Lower lobe of right lung (tissue), 2 donors: ENCODE results near the gene GDPD1. TPM values are rescaled to one million over a fixed set of nuclear protein-coding genes. Genes with fewer than 3 reads are reported as not detected.
"Not testable (repeated sequence)": the region's sequence is repeated elsewhere in the genome, so short reads cannot be mapped to it uniquely, and the experiment has no call there.

Experiments
- ATAC-seq, 2 donors: fragments of 200-7000 bp; cut with Tn5 transposase; one replicate each; pipeline ENCODE4 v1.9.1; 2020 to 2022; ENCODE audit warnings: mild to moderate bottlenecking in 2 of 2, moderate library complexity in 2 of 2
- DNase-seq: peaks from one replicate; pipeline ENCODE4 v3.0.0-alpha.2; 2020
- H3K27ac ChIP-seq: fragments of 200-600 bp; one replicate; pipeline ENCODE4 v1.8.0; 2022
- H3K27me3 ChIP-seq: fragments of 200-600 bp; one replicate; pipeline ENCODE4 v1.8.0; 2022; ENCODE audit warnings: low read depth
- H3K36me3 ChIP-seq: fragments of 200-600 bp; one replicate; pipeline ENCODE4 v1.8.0; 2022; ENCODE audit warnings: mild to moderate bottlenecking
- H3K4me1 ChIP-seq: fragments of 200-600 bp; one replicate; pipeline ENCODE4 v1.8.0; 2022
- H3K4me3 ChIP-seq: fragments of 200-600 bp; one replicate; pipeline ENCODE4 v1.8.0; 2022; ENCODE audit warnings: mild to moderate bottlenecking
- H3K9me3 ChIP-seq: fragments of 200-600 bp; one replicate; pipeline ENCODE4 v1.8.0; 2022
- CTCF ChIP-seq: fragments of 200-600 bp; IDR thresholded peaks from one replicate; pipeline ENCODE4 v1.8.0; 2022; ENCODE audit warnings: antibody characterized with exemption, mild to moderate bottlenecking
- intact Hi-C: fragments of 100-400 bp; cut with DNase I; formaldehyde crosslinking; loops from one replicate; pipeline ENCODE4 v1.11.0; 2022
- long read RNA-seq: library from polyadenylated mRNA; unstranded; transcript quantifications from one replicate; pipeline ENCODE4 v2.0.0, GENCODE V29; 2021
- total RNA-seq: library from RNA; stranded (reverse); fragmentation: NEBNext Ultra II Directional; extraction: Animal tissue kit (Norgen Biotek cat#: 25700); gene quantifications from one replicate; pipeline ENCODE4 v1.2.1, GENCODE V29; 2021
- donor health status: DM: no; HTN: yes; CAD: no; lungs with severe emphysema.

The GDPD1 gene
- 5.3 TPM for total RNA-seq
- long read RNA-seq, partial matches to known transcripts: 0 of 2 reads
- long read RNA-seq, other reads (novel, unspliced or antisense): 2 of 2 reads

- TF ChIP-seq CTCF: peak; percentile 81
- H3K36me3 ChIP-seq: peaks cover under 1% of the 10 kb centered on the region
- intact Hi-C loops: no loop called here
- H3K9me3 ChIP-seq: no peaks in the 10 kb centered on the region
- DNase-seq (peak; percentile 99), ATAC-seq (peak; percentile 99)
- peak within 1 kb of the TSS; percentile 72 for H3K4me3 ChIP-seq
- no peaks in the 10 kb centered on the region for H3K27me3 ChIP-seq
- H3K27ac ChIP-seq: peak within 1 kb of the TSS; percentile 69
- no peaks in the 10 kb centered on the region for H3K4me1 ChIP-seq
Measured at GRCh38 chr17:59220328-59221158, at the start of gene GDPD1. Gene GDPD1 (plus strand): TSS chr17:59220511. CDS start chr17:59220610, 99 bp downstream.

GRCh38 chr17:59172436-59173004 is 47.8 kb upstream of the GDPD1 start:
- TF ChIP-seq CTCF: no peak
- DNase-seq: no peak
- no peaks in the 10 kb centered on the region for H3K4me1 ChIP-seq
- ATAC-seq: peak in 1 of 2 donors; percentile 30
- H3K27ac ChIP-seq: no peak overlapping the region
- H3K36me3 ChIP-seq: no peaks in the 10 kb centered on the region
- intact Hi-C loops: no loop called here
- H3K27me3 ChIP-seq: no peaks in the 10 kb centered on the region
- H3K4me3 ChIP-seq: no peak overlapping the region
- H3K9me3 ChIP-seq: no peaks in the 10 kb centered on the region

- H3K27me3 ChIP-seq: no peaks in the 10 kb centered on the region
- H3K36me3 ChIP-seq: no peaks in the 10 kb centered on the region
- no peak overlapping the region for H3K27ac ChIP-seq
- no peak overlapping the region for H3K4me3 ChIP-seq
- ATAC-seq (no peak), DNase-seq (no peak)
- intact Hi-C loops: no loop called here
- H3K4me1 ChIP-seq: no peaks in the 10 kb centered on the region
- no peak for TF ChIP-seq CTCF
- no peaks in the 10 kb centered on the region for H3K9me3 ChIP-seq
Measured at GRCh38 chr17:59174671-59175070, 45.6 kb upstream of the GDPD1 start.

- TF ChIP-seq CTCF: no peak
- H3K36me3 ChIP-seq: no peaks in the 10 kb centered on the region
- no peaks in the 10 kb centered on the region for H3K27me3 ChIP-seq
- DNase-seq (no peak), ATAC-seq (no peak)
- H3K4me3 ChIP-seq: no peak overlapping the region
- H3K9me3 ChIP-seq: no peaks in the 10 kb centered on the region
- H3K27ac ChIP-seq: no peak overlapping the region
- H3K4me1 ChIP-seq: no peaks in the 10 kb centered on the region
- intact Hi-C loops: no loop called here
Measured at GRCh38 chr17:59175076-59175475, 45.2 kb upstream of the GDPD1 start.

GRCh38 chr17:59178266-59178985 is 41.9 kb upstream of the GDPD1 start:
- no peaks in the 10 kb centered on the region for H3K36me3 ChIP-seq
- DNase-seq: no peak
- ATAC-seq: no peak
- no peaks in the 10 kb centered on the region for H3K9me3 ChIP-seq
- no peak overlapping the region for H3K4me3 ChIP-seq
- intact Hi-C loops: no loop called here
- no peak overlapping the region for H3K27ac ChIP-seq
- H3K27me3 ChIP-seq: no peaks in the 10 kb centered on the region
- H3K4me1 ChIP-seq: no peaks in the 10 kb centered on the region
- TF ChIP-seq CTCF: no peak

- H3K4me1 ChIP-seq, intact Hi-C loops, DNase-seq: not testable (repeated sequence)
Measured at GRCh38 chr17:59179601-59180000, 40.7 kb upstream of the GDPD1 start.

More at GRCh38 chr17:59179601-59180000, 40.7 kb upstream of the GDPD1 start:
- not testable (repeated sequence) for H3K36me3 ChIP-seq, H3K27me3 ChIP-seq, ATAC-seq, H3K9me3 ChIP-seq, H3K27ac ChIP-seq, H3K4me3 ChIP-seq
